Mesendoderm (in vitro differentiated cells): ENCODE measurements around the gene FAM89A.

Source experiments
- DNase-seq: peaks from one replicate; pipeline ENCODE4 v3.0.0; 2013
- H2AK5ac ChIP-seq: 2 replicates; pipeline ENCODE4 v1.6.1; 2013; ENCODE audit warnings: low read length, inconsistent platforms
- H2BK120ac ChIP-seq: 2 replicates; pipeline ENCODE4 v1.6.1; 2013; ENCODE audit warnings: low read depth, mild to moderate bottlenecking, low read length, moderate library complexity, mixed read lengths
- H2BK15ac ChIP-seq: replicated peaks from 2 replicates; pipeline ENCODE4 v1.6.1; 2013; ENCODE audit warnings: low read depth, mild to moderate bottlenecking, moderate library complexity
- H2BK5ac ChIP-seq: 2 replicates; pipeline ENCODE4 v1.6.1; 2013; ENCODE audit warnings: low read length, inconsistent platforms
- H3K18ac ChIP-seq: 2 replicates; pipeline ENCODE4 v1.6.1; 2013; ENCODE audit warnings: mild to moderate bottlenecking, low read length, mixed read lengths
- H3K23ac ChIP-seq: one replicate; pipeline ENCODE4 v1.6.1; 2013; ENCODE audit warnings: low read length
- H3K27ac ChIP-seq: 2 replicates; pipeline ENCODE4 v1.5.1; 2013; ENCODE audit warnings: low read depth, mild to moderate bottlenecking, inconsistent platforms, low read length, moderate library complexity
- H3K27me3 ChIP-seq: 2 replicates; pipeline ENCODE4 v1.6.1; 2013; ENCODE audit warnings: low read length, control low read depth, mild to moderate bottlenecking, inconsistent platforms; ENCODE audit not compliant: insufficient read depth, poor library complexity
- H3K36me3 ChIP-seq: 2 replicates; pipeline ENCODE4 v1.6.1; 2013; ENCODE audit warnings: low read length, inconsistent platforms; ENCODE audit not compliant: control insufficient read depth, insufficient read depth
- H3K4ac ChIP-seq: one replicate; pipeline ENCODE4 v1.6.1; 2013; ENCODE audit warnings: low read depth, mild to moderate bottlenecking, low read length, moderate library complexity
- H3K4me1 ChIP-seq: 2 replicates; pipeline ENCODE4 v1.6.1; 2013; ENCODE audit warnings: low read depth, low read length, inconsistent platforms; ENCODE audit not compliant: control insufficient read depth
- H3K4me2 ChIP-seq: 2 replicates; pipeline ENCODE4 v1.6.1; 2013; ENCODE audit warnings: low read length
- H3K4me3 ChIP-seq: 2 replicates; pipeline ENCODE4 v1.5.1; 2013; ENCODE audit warnings: mild to moderate bottlenecking, low read length
- H3K56ac ChIP-seq: one replicate; pipeline ENCODE4 v1.6.1; 2013; ENCODE audit warnings: low read length
- H3K79me1 ChIP-seq: 2 replicates; pipeline ENCODE4 v1.6.1; 2013; ENCODE audit warnings: low read length, inconsistent platforms
- H3K79me2 ChIP-seq: 2 replicates; pipeline ENCODE4 v1.6.1; 2013; ENCODE audit warnings: mild to moderate bottlenecking, low read length; ENCODE audit not compliant: control insufficient read depth, insufficient read depth
- H3K9ac ChIP-seq: 2 replicates; pipeline ENCODE4 v1.6.1; 2013; ENCODE audit warnings: low read length, inconsistent platforms
- H4K5ac ChIP-seq: one replicate; pipeline ENCODE4 v1.6.1; 2013; ENCODE audit warnings: low read length
- H4K8ac ChIP-seq: one replicate; pipeline ENCODE4 v1.6.1; 2013; ENCODE audit warnings: low read depth, mild to moderate bottlenecking, control low read depth, low read length, moderate library complexity
- WGBS: extraction: QIAGEN DNeasy Blood & Tissue Kit; methylation state at CpG from one replicate; pipeline ENCODE4 v1.1.7; 2013; ENCODE audit warnings: low lambda C conversion rate, missing lambda C conversion rate; ENCODE audit not compliant: insufficient coverage; ENCODE audit errors: extremely low coverage; 5-methylcytosine and 5-hydroxymethylcytosine counted together

FAM89A gene

DNA sequence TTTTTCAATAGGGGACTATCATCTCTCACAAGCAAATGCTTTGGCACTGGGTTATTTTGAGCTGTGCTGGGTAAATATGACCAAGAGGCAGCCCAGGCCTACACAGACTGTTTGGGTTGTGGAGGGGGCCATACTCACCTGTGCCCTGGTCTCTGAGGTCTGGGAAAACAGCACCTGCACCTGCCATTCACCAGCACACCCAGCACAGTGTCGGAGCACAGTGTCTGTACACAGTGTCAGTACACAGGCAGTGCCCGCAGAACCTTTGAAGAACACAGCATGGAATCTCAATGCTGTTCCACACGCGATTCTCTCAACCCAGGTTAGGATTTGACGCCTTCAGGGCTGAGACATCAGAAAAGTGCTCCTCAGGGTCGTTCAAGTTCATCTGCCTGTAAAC is 35.0 kb upstream of the FAM89A start:
- no peaks in the 10 kb centered on the region for H3K36me3 ChIP-seq
- H4K8ac ChIP-seq: no peak overlapping the region
- DNase-seq: no peak
- no peaks in the 10 kb centered on the region for H3K27me3 ChIP-seq
- no peak overlapping the region for H2BK120ac ChIP-seq
- no peaks in the 10 kb centered on the region for H3K4me1 ChIP-seq
- no peak overlapping the region for H2AK5ac ChIP-seq
- no peak overlapping the region for H3K4me2 ChIP-seq
- no peak overlapping the region for H2BK15ac ChIP-seq
- no peaks in the 10 kb centered on the region for H3K79me1 ChIP-seq
- H3K79me2 ChIP-seq: no peaks in the 10 kb centered on the region
- H4K5ac ChIP-seq: no peak overlapping the region
- no peak overlapping the region for H2BK5ac ChIP-seq
- WGBS: no CpG with 5 or more reads among the region's 6 CpGs
- H3K27ac ChIP-seq: no peak overlapping the region
- H3K4ac ChIP-seq: no peak overlapping the region
- no peak overlapping the region for H3K56ac ChIP-seq
- no peak overlapping the region for H3K23ac ChIP-seq
- no peak overlapping the region for H3K18ac ChIP-seq
- no peak overlapping the region for H3K9ac ChIP-seq
- H3K4me3 ChIP-seq: no peak overlapping the region

DNA sequence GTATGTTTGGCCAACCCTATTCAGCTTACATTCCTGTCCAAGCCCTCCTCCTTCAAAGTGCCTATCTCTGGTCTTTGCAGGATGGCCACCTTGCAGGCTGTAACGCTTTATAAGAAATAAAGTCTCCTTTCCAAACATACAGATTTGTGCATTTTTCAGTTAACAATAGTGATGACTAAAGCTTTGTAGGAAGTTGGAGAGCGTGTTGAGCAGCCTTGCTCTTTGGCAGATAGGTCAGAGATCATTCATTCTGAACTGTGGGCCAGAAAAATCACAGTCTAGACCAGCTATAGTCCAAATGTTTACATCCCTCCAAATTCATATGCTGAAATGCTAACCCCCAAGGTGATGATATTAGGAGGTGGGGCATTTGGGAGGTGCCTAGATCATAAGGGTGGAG is 34.0 kb upstream of the FAM89A start:
- H3K79me2 ChIP-seq: no peaks in the 10 kb centered on the region
- WGBS: no CpG with 5 or more reads among the region's 2 CpGs
- no peak overlapping the region for H3K9ac ChIP-seq
- H2AK5ac ChIP-seq: no peak overlapping the region
- no peak for DNase-seq
- no peak overlapping the region for H2BK120ac ChIP-seq
- no peak overlapping the region for H3K4me3 ChIP-seq
- no peaks in the 10 kb centered on the region for H3K4me1 ChIP-seq
- no peak overlapping the region for H2BK15ac ChIP-seq
- no peaks in the 10 kb centered on the region for H3K79me1 ChIP-seq
- H4K8ac ChIP-seq: no peak overlapping the region
- H3K56ac ChIP-seq: no peak overlapping the region
- H3K23ac ChIP-seq: no peak overlapping the region
- no peaks in the 10 kb centered on the region for H3K36me3 ChIP-seq
- no peak overlapping the region for H3K4ac ChIP-seq
- no peak overlapping the region for H3K4me2 ChIP-seq
- no peak overlapping the region for H4K5ac ChIP-seq
- H3K27ac ChIP-seq: no peak overlapping the region
- no peak overlapping the region for H3K18ac ChIP-seq
- H3K27me3 ChIP-seq: no peaks in the 10 kb centered on the region
- H2BK5ac ChIP-seq: no peak overlapping the region

- H3K4me3 ChIP-seq: no peak overlapping the region
- H3K27ac ChIP-seq: no peak overlapping the region
- no peaks in the 10 kb centered on the region for H3K27me3 ChIP-seq
- no peak overlapping the region for H2BK15ac ChIP-seq
- no peak overlapping the region for H4K5ac ChIP-seq
- no peaks in the 10 kb centered on the region for H3K4me1 ChIP-seq
- no peak overlapping the region for H4K8ac ChIP-seq
- no peak overlapping the region for H2BK5ac ChIP-seq
- H2AK5ac ChIP-seq: no peak overlapping the region
- H3K79me2 ChIP-seq: no peaks in the 10 kb centered on the region
- H3K9ac ChIP-seq: no peak overlapping the region
- no peak for DNase-seq
- H2BK120ac ChIP-seq: no peak overlapping the region
- H3K18ac ChIP-seq: no peak overlapping the region
- H3K4me2 ChIP-seq: no peak overlapping the region
- H3K36me3 ChIP-seq: no peaks in the 10 kb centered on the region
- H3K56ac ChIP-seq: no peak overlapping the region
- no peaks in the 10 kb centered on the region for H3K79me1 ChIP-seq
- H3K23ac ChIP-seq: no peak overlapping the region
- no CpG with 5 or more reads among the region's 3 CpGs for WGBS
- no peak overlapping the region for H3K4ac ChIP-seq
Measured at GRCh38 chr1:231073331-231073730, 33.3 kb upstream of the FAM89A start.

DNA sequence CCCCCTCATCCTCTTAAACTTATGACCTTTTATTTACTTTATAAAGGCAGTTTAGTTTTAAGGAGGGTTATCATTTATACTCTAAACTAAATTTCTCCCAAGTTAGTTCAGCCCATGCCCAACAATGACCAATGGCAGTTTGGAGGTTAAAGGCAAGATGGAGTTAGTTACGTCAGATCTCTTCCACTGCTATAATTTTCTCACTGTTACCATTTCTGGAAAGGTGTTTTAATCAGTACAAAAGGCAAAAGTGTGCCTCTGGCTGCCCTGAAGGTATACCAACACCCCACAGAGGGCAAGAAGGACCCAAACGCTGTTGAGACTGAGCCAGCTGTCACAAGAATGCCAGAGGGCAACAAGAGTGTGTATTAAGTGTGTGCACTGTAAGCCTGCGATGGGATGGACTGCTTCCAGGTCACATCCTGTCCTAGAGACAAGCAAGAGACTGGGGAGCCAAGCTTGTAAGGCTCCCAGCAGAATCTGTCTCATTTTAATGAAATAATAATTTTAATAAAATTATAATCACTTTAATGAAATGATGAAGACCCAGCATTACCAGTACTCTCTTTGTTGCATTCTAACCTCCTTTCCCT is 32.5 kb upstream of the FAM89A start:
- H3K36me3 ChIP-seq: no peaks in the 10 kb centered on the region
- no peak overlapping the region for H4K8ac ChIP-seq
- no peak overlapping the region for H3K23ac ChIP-seq
- no peak overlapping the region for H3K56ac ChIP-seq
- H3K79me2 ChIP-seq: no peaks in the 10 kb centered on the region
- WGBS: no CpG with 5 or more reads among the region's 3 CpGs
- H3K4ac ChIP-seq: no peak overlapping the region
- H2AK5ac ChIP-seq: no peak overlapping the region
- H3K18ac ChIP-seq: no peak overlapping the region
- no peak overlapping the region for H4K5ac ChIP-seq
- H3K27me3 ChIP-seq: no peaks in the 10 kb centered on the region
- H2BK15ac ChIP-seq: no peak overlapping the region
- no peaks in the 10 kb centered on the region for H3K4me1 ChIP-seq
- no peak overlapping the region for H3K27ac ChIP-seq
- no peak overlapping the region for H2BK5ac ChIP-seq
- no peak overlapping the region for H3K4me3 ChIP-seq
- H3K4me2 ChIP-seq: no peak overlapping the region
- DNase-seq: no peak
- no peak overlapping the region for H3K9ac ChIP-seq
- no peak overlapping the region for H2BK120ac ChIP-seq
- no peaks in the 10 kb centered on the region for H3K79me1 ChIP-seq

DNA sequence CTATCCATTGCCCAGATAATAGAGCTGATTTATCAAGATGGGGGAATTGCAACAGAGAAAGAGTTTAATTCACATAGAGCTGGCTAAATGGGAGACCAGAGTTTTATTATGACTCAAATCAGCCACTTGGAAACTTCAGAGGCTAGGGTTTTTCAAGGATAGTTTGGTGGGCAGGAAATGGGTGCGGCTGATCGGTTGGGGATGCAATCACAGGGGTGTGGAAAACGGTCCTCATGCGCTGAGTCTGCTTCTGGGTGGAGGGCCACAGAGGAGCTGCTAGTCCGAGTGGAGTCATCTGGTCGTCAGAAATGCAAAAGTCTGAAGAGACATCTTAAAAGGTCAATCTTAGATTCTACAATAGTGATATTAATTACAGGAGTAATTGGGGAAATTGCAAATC is 32.0 kb upstream of the FAM89A start:
- H4K8ac ChIP-seq: no peak overlapping the region
- no peak overlapping the region for H3K4me2 ChIP-seq
- no peak overlapping the region for H2BK15ac ChIP-seq
- no peak overlapping the region for H4K5ac ChIP-seq
- DNase-seq: no peak
- H3K27ac ChIP-seq: no peak overlapping the region
- no peak overlapping the region for H2BK5ac ChIP-seq
- H3K4ac ChIP-seq: no peak overlapping the region
- no peak overlapping the region for H2BK120ac ChIP-seq
- H2AK5ac ChIP-seq: no peak overlapping the region
- H3K36me3 ChIP-seq: no peaks in the 10 kb centered on the region
- no peak overlapping the region for H3K56ac ChIP-seq
- no peaks in the 10 kb centered on the region for H3K79me2 ChIP-seq
- H3K27me3 ChIP-seq: no peaks in the 10 kb centered on the region
- WGBS: no CpG with 5 or more reads among the region's 6 CpGs
- no peak overlapping the region for H3K23ac ChIP-seq
- no peaks in the 10 kb centered on the region for H3K79me1 ChIP-seq
- H3K9ac ChIP-seq: no peak overlapping the region
- H3K4me3 ChIP-seq: no peak overlapping the region
- H3K18ac ChIP-seq: no peak overlapping the region
- H3K4me1 ChIP-seq: no peaks in the 10 kb centered on the region

GRCh38 chr1:231070758-231071444 is 30.8 kb upstream of the FAM89A start:
- no peaks in the 10 kb centered on the region for H3K79me1 ChIP-seq
- no peak overlapping the region for H3K18ac ChIP-seq
- H2AK5ac ChIP-seq: no peak overlapping the region
- no peaks in the 10 kb centered on the region for H3K36me3 ChIP-seq
- H3K23ac ChIP-seq: no peak overlapping the region
- no peak overlapping the region for H4K8ac ChIP-seq
- H3K9ac ChIP-seq: no peak overlapping the region
- no peak overlapping the region for H2BK15ac ChIP-seq
- no peak overlapping the region for H3K4ac ChIP-seq
- WGBS: no CpG with 5 or more reads among the region's 8 CpGs
- no peak for DNase-seq
- H3K79me2 ChIP-seq: no peaks in the 10 kb centered on the region
- H3K4me1 ChIP-seq: no peaks in the 10 kb centered on the region
- no peak overlapping the region for H3K4me2 ChIP-seq
- no peak overlapping the region for H3K4me3 ChIP-seq
- no peak overlapping the region for H2BK5ac ChIP-seq
- no peak overlapping the region for H4K5ac ChIP-seq
- no peaks in the 10 kb centered on the region for H3K27me3 ChIP-seq
- H3K56ac ChIP-seq: no peak overlapping the region
- H2BK120ac ChIP-seq: no peak overlapping the region
- H3K27ac ChIP-seq: no peak overlapping the region
